NCI-H146 treated with DMSO at 0.1 percent for 48 hours (cell line): ENCODE measurements around the gene CERS1.
"Not testable (repeated sequence)": the region's sequence is repeated elsewhere in the genome, so short reads cannot be mapped to it uniquely, and the experiment has no call there.

ENCODE experiments used
- DNase-seq: peaks from one replicate; lab custom pipeline; 2025; ENCODE audit not compliant: unreplicated experiment; lab: John Stamatoyannopoulos, UW

Gene CERS1

DNA sequence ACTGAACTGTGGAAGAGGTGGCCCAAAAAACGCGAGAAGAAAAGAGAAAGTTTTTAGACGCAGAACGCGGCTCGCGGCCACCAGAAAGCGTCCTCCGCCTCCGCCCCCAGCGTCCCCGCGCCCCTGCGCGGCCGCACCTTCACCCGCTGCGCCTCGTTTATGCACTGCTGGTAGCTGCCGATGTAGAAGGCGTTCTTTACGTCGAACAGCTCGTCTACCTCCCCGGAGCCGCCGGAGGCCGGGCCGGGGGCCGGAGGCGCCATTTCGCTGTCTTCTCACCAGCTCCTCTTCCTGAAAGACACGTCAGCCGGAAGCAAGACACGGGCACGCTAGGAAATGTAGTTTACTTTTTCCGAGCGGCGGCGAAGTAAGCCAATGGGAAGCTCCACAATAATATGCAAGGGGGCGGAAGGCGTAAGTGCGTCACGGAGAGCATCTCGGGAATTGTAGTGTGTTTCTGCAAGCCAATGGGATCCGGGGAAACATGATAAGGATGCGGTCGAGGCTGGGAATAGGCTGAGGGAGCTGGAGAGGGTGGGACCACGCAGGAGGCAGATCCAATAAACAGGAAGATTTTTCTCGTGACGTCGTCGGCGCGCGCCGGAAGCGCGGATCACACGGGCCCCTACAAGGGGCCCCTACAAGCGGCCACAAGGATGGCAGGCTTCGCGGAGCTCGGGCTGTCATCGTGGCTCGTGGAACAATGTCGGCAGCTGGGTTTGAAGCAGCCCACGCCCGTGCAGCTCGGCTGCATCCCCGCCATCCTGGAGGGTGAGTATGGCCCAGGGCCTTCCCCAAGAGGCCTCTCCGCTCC lies 23.3 kb upstream of the CERS1 start, which contains the start of the genes COPE and DDX49:
Gene COPE (minus strand): TSS at position 302 of the 814 bp plus-strand sequence. CDS start 39 bp downstream, at position 263.
Gene DDX49 (plus strand): TSS at position 630 of the 814 bp plus-strand sequence. CDS start 27 bp downstream, at position 657.
- DNase-seq, result peak; percentile 100

DNA sequence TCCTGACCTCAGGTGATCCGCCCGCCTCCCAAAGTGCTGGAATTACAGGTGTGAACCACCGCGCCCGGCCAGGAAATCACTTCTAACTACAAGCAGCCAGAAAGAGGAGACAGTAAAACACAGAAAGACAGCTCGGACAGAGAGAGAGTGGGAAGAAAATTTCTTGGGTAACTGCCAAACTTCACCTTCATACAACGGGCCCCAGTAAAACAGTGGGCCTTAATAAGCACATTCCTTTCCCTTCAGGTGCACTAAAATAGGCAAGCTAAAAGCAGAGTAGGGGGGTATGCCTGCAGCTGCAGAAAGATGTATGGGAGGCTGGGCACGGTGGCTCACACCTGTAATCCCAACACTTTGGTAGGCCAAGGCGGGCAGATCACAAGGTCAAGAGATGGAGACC lies 21.6 kb upstream of the CERS1 start:
- not testable (repeated sequence) for DNase-seq

DNA sequence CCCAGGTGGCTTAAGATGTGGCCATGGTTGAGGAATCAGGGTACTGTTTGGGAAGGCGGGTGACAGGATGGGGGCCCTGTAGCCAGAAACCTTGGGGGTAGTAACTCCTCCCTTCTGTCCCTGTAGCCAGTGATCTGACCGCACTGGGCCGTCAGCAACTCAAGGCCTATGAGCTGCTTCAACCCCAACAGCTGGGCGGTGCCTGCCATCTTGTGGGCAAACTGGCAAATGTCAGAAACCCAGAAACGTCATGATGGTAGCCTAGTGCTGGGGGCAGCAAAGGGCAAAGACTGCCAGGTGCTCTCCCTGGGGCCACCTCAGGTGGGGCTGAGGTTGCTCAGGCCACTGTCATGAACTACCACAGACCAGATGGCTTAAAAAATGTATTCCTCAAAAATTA lies 19.7 kb upstream of the CERS1 start:
- DNase-seq, result peak; percentile 28

- DNase-seq, result no peak
Observed at GRCh38 chr19:18913466-18913865, 17.5 kb upstream of the CERS1 start.

GRCh38 chr19:18912933-18913332 lies 17.0 kb upstream of the CERS1 start:
- DNase-seq, result no peak

- no peak for DNase-seq
Observed at GRCh38 chr19:18910801-18911436, 15.0 kb upstream of the CERS1 start.

GRCh38 chr19:18910010-18910409 lies 14.1 kb upstream of the CERS1 start:
- DNase-seq, result no peak

- no peak for DNase-seq
Observed at GRCh38 chr19:18908917-18909619, 13.1 kb upstream of the CERS1 start.

- DNase-seq, result no peak
Observed at GRCh38 chr19:18906605-18907519, 10.9 kb upstream of the CERS1 start.

- no peak for DNase-seq
Observed at GRCh38 chr19:18905513-18906236, 9.7 kb upstream of the CERS1 start.

- no peak for DNase-seq
Observed at GRCh38 chr19:18905058-18905456, 9.1 kb upstream of the CERS1 start.

- DNase-seq, result no peak
Observed at GRCh38 chr19:18904334-18905057, 8.5 kb upstream of the CERS1 start.

DNA sequence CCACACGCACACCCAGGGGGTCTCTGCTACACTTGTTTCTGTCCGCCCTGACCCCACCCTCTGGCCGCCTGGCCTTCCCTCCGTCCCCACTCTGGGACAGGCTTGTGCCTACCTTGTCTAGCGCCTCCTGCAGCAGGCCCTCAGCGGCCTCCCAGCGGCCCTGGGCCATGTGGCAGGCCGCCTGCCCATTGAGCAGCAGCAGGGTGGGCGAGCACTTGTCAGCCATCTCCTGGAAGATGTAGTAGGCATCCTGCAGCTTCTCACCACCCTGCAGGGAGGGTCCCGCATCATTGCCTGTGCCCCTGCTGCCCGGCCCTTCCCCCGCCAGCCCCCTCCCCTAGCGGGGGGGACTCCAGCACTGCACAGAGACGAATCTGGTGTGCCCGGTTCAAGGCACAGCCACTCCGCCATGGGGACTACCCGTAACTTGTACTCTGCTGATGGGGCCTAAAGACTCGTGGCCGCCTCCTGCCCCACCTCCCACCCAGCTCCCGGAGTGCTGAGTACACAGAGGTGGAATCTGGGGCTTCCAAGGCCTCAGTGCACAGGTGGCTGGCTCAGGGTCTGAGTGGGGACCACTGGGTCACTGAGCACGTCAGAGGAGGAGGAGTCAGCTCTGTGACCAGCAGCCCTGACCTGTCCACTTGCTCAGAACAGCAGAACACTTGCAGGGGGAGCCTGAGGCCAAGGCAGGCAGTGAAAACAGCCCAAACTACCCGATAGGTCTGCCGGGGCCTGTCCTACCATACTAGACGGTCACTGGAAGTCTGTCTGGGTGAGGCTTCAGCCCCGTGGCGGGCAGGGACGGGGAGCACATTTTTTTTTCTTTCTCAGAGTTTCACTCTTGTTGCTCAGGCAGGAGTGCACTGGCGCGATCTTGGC lies 7.4 kb upstream of the CERS1 start:
- no peak for DNase-seq

DNA sequence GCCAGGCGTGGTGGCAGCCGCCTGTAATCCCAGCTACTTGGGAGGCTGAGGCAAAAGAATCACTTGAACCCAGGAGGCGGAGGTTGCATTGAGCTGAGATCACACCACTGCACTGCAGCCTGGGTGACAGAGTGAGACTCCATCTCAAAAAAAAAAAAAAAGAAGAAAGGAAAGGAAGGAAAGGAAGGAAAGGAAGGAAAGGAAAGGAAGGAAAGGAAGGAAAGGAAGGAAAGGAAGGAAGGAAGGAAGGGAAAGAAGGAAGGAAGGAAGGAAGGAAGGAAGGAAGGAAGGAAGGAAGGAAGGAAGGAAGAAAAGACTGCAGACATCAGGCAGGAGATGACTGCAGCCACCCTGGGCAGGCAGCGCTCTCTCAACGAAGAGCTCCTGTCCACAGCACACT lies 6.6 kb upstream of the CERS1 start:
- DNase-seq, result not testable (repeated sequence)

DNA sequence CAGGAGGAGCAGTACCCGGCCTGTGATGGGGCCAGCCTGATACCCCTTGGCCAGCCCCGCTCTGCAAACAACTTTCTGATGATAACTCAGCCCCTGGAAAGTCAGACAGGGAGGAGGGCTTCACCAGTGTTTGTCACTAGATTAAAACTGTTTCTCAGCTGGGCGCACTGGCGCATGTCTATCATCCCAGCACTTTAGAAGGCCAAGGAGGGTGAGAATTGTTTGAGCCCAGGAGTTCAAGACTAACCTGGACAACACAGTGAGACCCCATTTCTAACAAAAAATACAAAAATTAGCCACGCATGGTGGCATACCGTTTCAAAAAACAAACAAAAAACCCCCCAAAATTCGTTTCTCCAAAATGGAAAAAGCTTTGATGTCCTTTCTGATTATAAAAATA lies 5.5 kb upstream of the CERS1 start:
- DNase-seq, result no peak

DNA sequence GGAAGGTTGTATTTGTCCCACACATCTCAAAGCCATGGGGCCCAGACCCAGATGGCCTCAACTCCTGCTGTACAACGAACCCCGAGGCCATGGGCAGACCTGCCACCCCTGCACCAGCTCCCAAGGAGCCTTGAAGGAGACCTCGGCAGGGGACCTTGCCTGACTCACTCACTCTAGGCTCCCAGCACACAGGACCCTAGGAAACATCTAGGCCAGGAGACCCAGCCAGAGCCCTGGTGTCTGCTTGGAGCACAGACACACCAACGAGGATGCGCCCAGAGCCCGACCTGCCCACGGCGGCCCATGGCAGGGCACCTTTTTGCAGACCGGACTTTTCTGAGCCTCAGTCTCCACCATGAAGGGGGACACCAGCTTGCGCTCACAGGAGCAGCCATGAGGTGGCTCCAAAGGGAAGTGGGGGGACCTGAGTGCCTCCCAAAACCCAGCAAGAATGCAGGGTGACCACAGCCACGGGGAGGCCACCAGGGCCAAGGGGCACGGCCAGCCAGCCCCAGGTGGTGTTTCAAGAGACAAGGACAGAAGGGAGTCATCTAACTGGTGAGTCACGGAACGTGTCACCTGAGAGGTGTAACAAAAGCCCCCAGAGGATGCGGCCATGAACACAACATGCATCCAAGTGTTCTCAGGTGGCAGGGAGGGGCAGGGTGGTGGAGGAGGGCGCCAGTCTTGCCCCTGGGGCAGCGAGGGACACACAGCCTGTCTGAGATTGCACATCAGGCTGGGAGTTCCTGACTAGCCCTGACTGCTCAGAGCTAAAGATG lies 4.9 kb upstream of the CERS1 start:
- DNase-seq, result no peak
